ENCODE results near the gene PRR7.

The PRR7 gene

GRCh38 chr5:177425196-177425800, 21.3 kb upstream of the PRR7 start:
- no peak for DNase-seq

DNA sequence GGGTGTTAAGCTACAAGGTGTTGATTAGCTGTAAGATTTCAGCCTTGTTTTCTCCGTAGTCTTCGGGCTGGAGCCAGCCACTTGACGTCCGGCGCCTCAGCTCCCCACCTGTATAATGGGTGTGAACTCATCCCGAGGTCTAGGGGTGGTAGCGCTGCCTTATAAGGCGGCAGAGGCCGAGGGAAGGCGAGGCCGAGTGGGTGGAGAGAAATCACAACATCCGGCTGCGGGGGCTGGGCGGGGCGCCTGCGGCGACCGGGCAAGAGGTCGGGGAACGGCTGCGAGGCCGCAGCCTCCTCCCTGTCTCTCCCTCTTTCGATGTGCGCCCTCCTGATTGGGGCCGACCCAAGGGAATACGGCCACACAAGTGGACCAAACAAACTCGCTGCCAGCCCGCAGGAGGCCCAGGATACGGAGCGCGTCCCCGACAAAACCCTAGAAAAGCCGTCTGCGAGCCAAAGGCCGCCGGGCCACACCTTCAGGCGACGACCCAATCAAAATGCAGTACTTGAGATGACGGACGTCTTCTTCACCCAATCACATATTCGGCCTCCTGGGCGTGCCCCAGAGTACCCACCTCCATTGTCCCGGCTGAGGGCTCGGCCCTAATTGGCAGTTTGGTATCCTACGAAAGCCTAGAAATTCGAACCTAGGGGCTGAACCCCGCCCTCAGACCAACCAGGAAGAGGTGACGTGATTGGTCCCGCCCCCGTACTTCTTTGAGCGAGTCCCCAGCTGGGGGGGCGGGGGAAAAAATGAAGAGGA, 20.6 kb upstream of the PRR7 start:
- peak; percentile 99 for DNase-seq

DNA sequence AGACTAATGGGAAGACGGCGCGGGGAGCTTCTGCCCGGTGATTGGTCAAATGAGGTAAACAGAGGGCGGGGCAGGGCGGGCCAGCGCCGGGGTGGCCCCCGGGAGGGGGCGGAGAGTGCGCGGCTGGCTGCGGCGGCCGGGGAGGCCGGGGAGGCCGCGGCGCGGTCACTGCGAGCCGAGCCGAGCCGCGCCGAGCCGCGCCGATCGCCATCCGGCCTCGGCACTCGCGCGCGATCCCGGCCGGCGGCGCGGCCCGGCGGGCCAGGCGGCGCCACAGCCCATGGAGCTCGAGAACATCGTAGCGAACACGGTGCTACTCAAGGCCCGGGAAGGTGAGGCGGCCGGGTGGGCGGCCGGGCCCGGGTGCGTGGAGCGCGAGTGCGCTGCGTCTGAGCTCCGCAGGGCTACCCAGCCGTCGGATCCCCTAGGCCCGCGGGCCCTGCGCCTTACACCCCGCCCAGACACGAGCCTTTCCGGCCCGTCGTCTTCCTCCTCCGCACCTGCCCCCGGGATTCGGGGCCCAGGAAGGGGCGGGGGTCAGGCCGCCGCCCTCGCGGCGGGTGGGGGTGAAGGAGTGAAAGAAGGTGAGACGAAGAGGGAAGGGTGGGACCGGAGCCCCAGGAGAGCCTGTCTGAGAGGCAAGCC, 19.9 kb upstream of the PRR7 start, which contains the start of gene GRK6:
Gene GRK6 (plus strand): TSS at position 111 of the 645 bp plus-strand sequence. CDS start 170 bp downstream, at position 281.
- no peak for DNase-seq

DNA sequence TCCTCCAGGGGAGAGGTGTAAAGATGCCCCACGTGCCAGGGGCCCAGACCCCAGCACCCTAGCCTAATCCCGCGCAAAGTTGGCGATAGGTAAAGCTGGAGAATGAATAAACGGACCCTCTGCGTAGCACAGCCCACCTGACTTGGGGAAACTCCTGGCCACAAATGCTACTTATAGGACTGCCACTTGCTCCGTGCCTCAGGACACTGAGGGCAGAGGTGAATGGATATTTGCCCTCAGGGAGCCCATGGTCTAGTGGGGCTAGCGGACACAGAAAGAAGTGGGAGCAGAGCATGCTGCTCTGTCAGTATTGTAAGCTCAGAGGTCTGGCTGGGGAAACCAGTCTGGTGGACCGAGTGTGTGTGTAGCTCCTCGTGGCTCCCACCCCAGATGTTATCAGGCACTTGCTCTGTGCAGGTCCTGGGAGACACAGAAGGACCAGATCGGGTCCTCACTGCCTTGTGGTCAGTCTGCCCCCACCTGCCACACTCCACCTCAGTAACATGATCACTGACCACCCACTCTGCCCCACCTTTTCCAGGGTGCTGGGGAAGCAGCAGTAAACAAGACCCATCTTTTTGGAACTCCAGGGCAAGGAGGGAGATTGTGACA, 19.3 kb upstream of the PRR7 start:
- no peak for DNase-seq

- DNase-seq: no peak
These were observed 18.6 kb upstream of the PRR7 start for GRCh38 chr5:177427919-177428573.

GRCh38 chr5:177428574-177429217, 17.9 kb upstream of the PRR7 start:
- no peak for DNase-seq

- DNase-seq: no peak
These were observed 17.2 kb upstream of the PRR7 start for GRCh38 chr5:177429248-177430040.

DNA sequence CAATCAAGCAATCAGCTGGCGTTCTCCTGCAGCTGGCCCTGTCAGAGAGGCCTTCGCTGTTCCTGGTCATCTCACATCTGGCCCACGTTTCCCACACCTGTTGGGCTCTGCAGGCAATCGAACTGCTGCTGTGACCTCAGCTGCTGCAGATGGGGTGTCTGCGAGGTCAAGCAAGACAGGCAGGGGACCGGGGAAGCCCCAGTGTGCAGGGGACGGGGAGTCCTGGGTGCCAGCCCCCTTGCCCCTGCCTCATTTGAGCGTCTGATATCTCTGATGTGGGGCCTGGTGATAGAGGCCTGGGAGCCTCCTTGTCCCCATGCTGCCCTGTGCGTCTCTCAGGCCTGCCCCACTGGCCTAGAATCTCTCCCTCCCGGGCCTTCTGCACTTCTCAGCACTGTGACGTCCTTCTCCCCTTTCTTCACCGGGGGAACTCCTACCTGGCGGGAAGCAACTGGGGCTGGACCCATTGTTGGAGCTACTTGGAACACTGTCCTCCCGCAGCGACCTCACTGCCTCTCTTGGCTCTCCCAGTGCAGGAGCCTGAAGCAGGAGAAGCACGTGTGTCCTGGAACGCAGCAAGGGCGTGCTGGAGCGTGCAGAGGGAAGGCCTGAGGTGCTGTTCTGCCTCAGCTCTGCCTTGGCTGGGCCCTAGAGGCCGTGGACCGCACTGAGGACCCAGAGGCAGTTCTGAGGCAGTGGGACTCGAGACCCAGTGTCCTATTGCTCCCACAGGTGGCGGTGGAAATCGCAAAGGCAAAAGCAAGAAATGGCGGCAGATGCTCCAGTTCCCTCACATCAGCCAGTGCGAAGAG, 16.3 kb upstream of the PRR7 start:
- no peak for DNase-seq

- no peak for DNase-seq
These were observed 15.7 kb upstream of the PRR7 start for GRCh38 chr5:177430972-177431316.

DNA sequence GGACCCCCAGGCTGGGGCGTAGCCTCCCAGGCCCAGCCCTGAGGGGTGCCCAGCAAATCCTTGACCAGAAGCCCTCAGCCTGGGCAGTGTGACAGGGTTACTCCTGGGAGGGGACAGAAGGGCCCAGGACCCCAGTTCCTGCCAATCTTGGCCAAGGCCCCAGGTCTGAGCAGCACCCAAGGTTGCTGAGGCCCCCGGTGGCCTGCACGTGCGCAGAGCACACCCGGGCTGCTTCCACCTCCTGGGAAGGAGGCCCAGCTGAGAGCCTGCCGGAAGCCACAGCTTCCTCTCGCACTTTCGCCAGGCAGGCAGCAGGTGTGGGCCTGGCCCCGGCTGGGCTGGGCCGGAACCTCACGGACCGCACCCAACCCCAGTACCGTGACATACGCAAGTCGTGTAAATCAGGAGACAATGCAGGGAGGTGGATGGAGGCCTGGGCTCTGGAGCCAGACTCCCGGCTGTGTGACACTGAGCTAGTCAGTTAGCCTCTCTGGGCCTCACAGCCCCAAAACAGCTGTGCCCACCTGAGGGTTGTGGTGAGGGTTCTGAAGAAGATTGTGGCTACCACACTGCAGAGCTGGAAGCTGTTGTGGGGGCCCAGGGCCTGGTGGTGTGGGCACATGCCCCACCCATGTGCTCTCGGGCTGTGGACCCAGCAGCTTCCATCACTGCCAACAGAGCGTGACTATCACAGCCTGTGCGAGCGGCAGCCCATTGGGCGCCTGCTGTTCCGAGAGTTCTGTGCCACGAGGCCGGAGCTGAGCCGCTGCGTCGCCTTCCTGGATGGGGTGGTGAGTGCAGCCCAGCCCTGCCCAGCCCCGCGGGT, 15.1 kb upstream of the PRR7 start:
- no peak for DNase-seq

DNA sequence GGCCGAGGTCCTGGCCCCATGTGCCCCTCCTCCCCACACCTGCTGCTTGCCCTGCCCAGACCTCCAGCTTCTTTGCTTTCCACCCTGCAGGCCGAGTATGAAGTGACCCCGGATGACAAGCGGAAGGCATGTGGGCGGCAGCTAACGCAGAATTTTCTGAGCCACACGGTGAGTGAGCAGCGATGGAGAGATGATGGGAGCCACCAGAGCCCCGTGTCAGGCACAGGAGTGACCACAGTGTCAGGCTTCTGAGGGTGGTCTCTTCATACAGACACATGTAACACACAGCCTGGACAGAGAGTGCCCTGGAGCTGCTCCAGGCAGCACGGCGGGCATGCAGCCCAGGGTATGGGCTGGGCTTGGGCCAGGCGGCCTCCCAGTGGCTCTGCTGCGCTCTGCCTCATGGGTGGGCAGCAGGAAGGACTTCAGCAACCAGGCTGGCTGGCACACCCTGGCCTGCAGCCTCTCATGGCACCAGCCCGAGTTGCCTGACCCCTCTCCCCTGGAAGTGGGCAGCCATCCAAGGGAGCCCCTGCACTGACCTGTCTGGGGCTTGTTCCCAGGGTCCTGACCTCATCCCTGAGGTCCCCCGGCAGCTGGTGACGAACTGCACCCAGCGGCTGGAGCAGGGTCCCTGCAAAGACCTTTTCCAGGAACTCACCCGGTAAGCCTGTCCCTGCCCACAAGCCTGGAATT, 14.3 kb upstream of the PRR7 start:
- no peak for DNase-seq

- no peak for DNase-seq
These were observed 13.6 kb upstream of the PRR7 start for GRCh38 chr5:177432839-177433657.

GRCh38 chr5:177433658-177434217, 12.9 kb upstream of the PRR7 start:
- DNase-seq: no peak

- DNase-seq: no peak
These were observed 12.2 kb upstream of the PRR7 start for GRCh38 chr5:177434437-177434836.

DNA sequence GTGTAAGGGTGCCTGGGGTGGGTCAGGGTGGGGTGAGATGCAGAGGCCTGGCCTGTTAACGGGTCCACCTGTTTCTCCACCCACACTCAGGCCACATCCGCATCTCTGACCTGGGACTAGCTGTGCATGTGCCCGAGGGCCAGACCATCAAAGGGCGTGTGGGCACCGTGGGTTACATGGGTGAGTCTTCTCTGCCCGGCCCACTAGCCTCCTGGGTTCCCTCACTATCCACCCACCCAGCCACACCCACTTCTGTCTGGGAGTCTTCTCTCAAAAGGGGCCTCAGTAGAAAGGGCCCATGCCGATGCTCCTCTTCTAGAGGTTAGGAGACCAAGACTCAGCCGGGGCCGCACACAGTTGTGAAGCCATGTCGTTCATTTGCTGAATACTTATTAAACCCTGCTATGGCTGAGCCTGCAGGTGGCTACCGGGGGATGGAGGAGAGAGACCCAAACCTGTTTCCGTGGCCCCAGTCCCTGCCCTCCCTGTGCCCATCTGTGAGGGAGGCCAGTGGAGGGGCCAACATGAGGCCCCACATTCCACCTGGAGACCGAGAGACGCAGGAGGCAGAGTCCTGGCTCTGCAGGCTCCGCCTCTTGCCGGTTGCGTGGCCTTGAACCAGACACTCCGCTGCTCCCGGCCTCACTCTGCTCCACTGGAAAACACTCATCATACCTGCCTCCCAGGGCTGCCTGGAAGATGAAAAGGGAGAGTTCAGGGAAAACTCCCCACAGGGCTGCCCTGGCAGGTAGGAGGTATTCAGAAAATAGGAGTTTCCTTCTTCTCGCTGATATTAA, 11.5 kb upstream of the PRR7 start:
- DNase-seq: no peak

GRCh38 chr5:177435847-177436536, 10.6 kb upstream of the PRR7 start:
- no peak for DNase-seq

GRCh38 chr5:177437623-177438022, 9.0 kb upstream of the PRR7 start:
- no peak for DNase-seq
